Prostate gland (tissue), 2 donors: Measurements from ENCODE around the gene EYA4. TPM values are rescaled to one million over a fixed set of nuclear protein-coding genes. Genes with fewer than 3 reads are reported as not detected.

Source experiments
- DNase-seq: peaks from one replicate; pipeline ENCODE4 v3.0.0-alpha.2; 2019; ENCODE audit warnings: low spot score
- H3K27ac ChIP-seq, 2 donors: fragments of 200-600 bp; sonication (generic); 2 replicates each; pipeline ENCODE4 v1.5.1; 2017 to 2019
- H3K27me3 ChIP-seq: fragments of 200-600 bp; sonication (generic); replicated peaks from 2 replicates; pipeline ENCODE4 v1.5.1; 2019; ENCODE audit not compliant: insufficient read depth
- H3K36me3 ChIP-seq, 2 donors: fragments of 200-600 bp; sonication (generic); 1 replicate in 1 of 2; 2 replicates in 1 of 2; pipeline versions ENCODE4 v1.5.1 to v1.8.1; 2017 to 2019
- H3K4me1 ChIP-seq: fragments of 200-600 bp; sonication (generic); replicated peaks from 2 replicates; pipeline ENCODE4 v1.5.1; 2019
- H3K4me3 ChIP-seq, 2 donors: fragments of 200-600 bp; sonication (generic); 2 replicates each; pipeline ENCODE4 v1.5.1; 2017 to 2019
- H3K9me3 ChIP-seq: fragments of 200-600 bp; sonication (generic); 2 replicates; pipeline ENCODE4 v1.5.1; 2017
- CTCF ChIP-seq, 4 experiments: fragments of 200-600 bp in 2 of 4; fragments of 450-650 bp in 2 of 4; sonication (generic) in 2 of 4; IDR thresholded peaks; 1 replicate in 3 of 4; 2 replicates in 1 of 4; pipeline ENCODE4 v1.5.1; 2016 to 2019; ENCODE audit warnings: antibody characterized with exemption in 4 of 4, mild to moderate bottlenecking in 2 of 4, moderate library complexity in 2 of 4
- POLR2A ChIP-seq: fragments of 450-650 bp; IDR thresholded peaks from one replicate; pipeline ENCODE4 v1.6.1; 2016; ENCODE audit warnings: antibody characterized with exemption, mild to moderate bottlenecking
- POLR2AphosphoS5 ChIP-seq: sonication (generic); formaldehyde crosslinking; IDR thresholded peaks from one replicate; pipeline ENCODE4 v1.6.1; 2017; ENCODE audit warnings: antibody characterized with exemption
- WGBS: methylation state at CpG from one replicate; pipeline ENCODE4 v1.1.5; 2018; 5-methylcytosine and 5-hydroxymethylcytosine counted together
- intact Hi-C: fragments of 100-400 bp; cut with DNase I; formaldehyde crosslinking; loops from one replicate; pipeline ENCODE4 v1.14.2; 2022
- total RNA-seq, 2 donors: library from RNA; depleted of rRNA; stranded (reverse); fragments of >200 nt; gene quantifications; one replicate each; pipeline ENCODE4 v1.1.0, GENCODE V29; 2016

EYA4 gene
- total RNA-seq, 2 donors from 2014 or later, result 4.1 to 7.3 TPM

- H3K36me3 ChIP-seq, result no peaks in the 10 kb centered on the region
- TF ChIP-seq POLR2A (no peak), CTCF (IDR thresholded peaks at IDR 0.05) (no peak)
- no peaks in the 10 kb centered on the region for H3K27me3 ChIP-seq
- WGBS, result 96% methylated on average over 4 of the region's 4 CpGs
- no peak overlapping the region for H3K4me3 ChIP-seq
- intact Hi-C loops, result no loop called here
- no peaks in the 10 kb centered on the region for H3K9me3 ChIP-seq
- H3K4me1 ChIP-seq, result no peaks in the 10 kb centered on the region
- no peak for DNase-seq
- H3K27ac ChIP-seq, result no peak overlapping the region
These were observed 76.5 kb downstream of the EYA4 start for GRCh38 chr6:133317704-133318103.

- H3K4me3 ChIP-seq, result no peak overlapping the region
- no peaks in the 10 kb centered on the region for H3K36me3 ChIP-seq
- 84% methylated on average over 9 of the region's 9 CpGs for WGBS
- H3K4me1 ChIP-seq, result no peaks in the 10 kb centered on the region
- TF ChIP-seq POLR2A (no peak), POLR2AphosphoS5 (no peak), CTCF (IDR thresholded peaks at IDR 0.05) (no peak)
- H3K27me3 ChIP-seq, result no peaks in the 10 kb centered on the region
- DNase-seq, result no peak
- no peaks in the 10 kb centered on the region for H3K9me3 ChIP-seq
- H3K27ac ChIP-seq, result no peak overlapping the region
- intact Hi-C loops, result no loop called here
These were observed 85.4 kb downstream of the EYA4 start for GRCh38 chr6:133326584-133326983.

- no peak for DNase-seq
- Histone ChIP-seq H3K27ac (no peak overlapping the region), H3K4me3 (no peak overlapping the region), H3K9me3 (no peaks in the 10 kb centered on the region), H3K4me1 (no peaks in the 10 kb centered on the region), H3K36me3 (no peaks in the 10 kb centered on the region), H3K27me3 (no peaks in the 10 kb centered on the region)
- TF ChIP-seq CTCF (IDR thresholded peaks at IDR 0.05), result no peak
- TF ChIP-seq POLR2A, result no peak
- TF ChIP-seq POLR2AphosphoS5, result no peak
- intact Hi-C loops, result no loop called here
- 70% methylated on average over 3 of the region's 3 CpGs for WGBS
These were observed 92.7 kb downstream of the EYA4 start for GRCh38 chr6:133333852-133334251.

GRCh38 chr6:133337308-133337707, 96.2 kb downstream of the EYA4 start:
- intact Hi-C loops, result no loop called here
- 96% methylated on average over 1 of the region's 1 CpG for WGBS

More at GRCh38 chr6:133337308-133337707, 96.2 kb downstream of the EYA4 start:
- TF ChIP-seq CTCF (IDR thresholded peaks at IDR 0.05), result no peak
- no peak for TF ChIP-seq POLR2AphosphoS5
- TF ChIP-seq POLR2A, result no peak
- no peaks in the 10 kb centered on the region for H3K36me3 ChIP-seq
- no peaks in the 10 kb centered on the region for H3K27me3 ChIP-seq
- H3K4me1 ChIP-seq, result no peaks in the 10 kb centered on the region
- no peak overlapping the region for H3K27ac ChIP-seq
- no peaks in the 10 kb centered on the region for H3K9me3 ChIP-seq
- H3K4me3 ChIP-seq, result no peak overlapping the region
- no peak for DNase-seq
